Peyer's patch (tissue), 4 donors: Measurements from ENCODE around the gene FA2H. TPM values are rescaled to one million over a fixed set of nuclear protein-coding genes. Genes with fewer than 3 reads are reported as not detected.

Source experiments
- DNase-seq, 3 donors: peaks; one replicate each; pipeline ENCODE4 v3.0.0-alpha.2; 2017 to 2019
- H3K27ac ChIP-seq, 4 donors: fragments of 200-600 bp; sonication (generic); one replicate each; pipeline ENCODE4 v1.5.1; 2016 to 2019
- H3K27me3 ChIP-seq, 2 donors: fragments of 200-600 bp; sonication (generic); one replicate each; pipeline ENCODE4 v1.5.1; 2019
- H3K36me3 ChIP-seq, 3 donors: fragments of 200-600 bp; sonication (generic); one replicate each; pipeline ENCODE4 v1.5.1; 2016 to 2019
- H3K4me1 ChIP-seq, 4 donors: fragments of 200-600 bp; sonication (generic); one replicate each; pipeline ENCODE4 v1.5.1; 2016 to 2019
- H3K4me3 ChIP-seq, 4 donors: fragments of 200-600 bp; sonication (generic); 1 replicate in 3 of 4; 2 replicates in 1 of 4; pipeline ENCODE4 v1.5.1; 2016 to 2019; ENCODE audit warnings: mild to moderate bottlenecking in 1 of 4
- H3K9me3 ChIP-seq, 4 donors: fragments of 200-600 bp; sonication (generic); one replicate each; pipeline ENCODE4 v1.5.1; 2016 to 2019; ENCODE audit warnings: mild to moderate bottlenecking in 1 of 4
- CTCF ChIP-seq, 6 experiments: fragments of 450-650 bp in 4 of 6; fragments of 200-600 bp in 2 of 6; sonication (generic) in 1 of 6; IDR thresholded peaks; one replicate each; pipeline ENCODE4 v1.5.1; 2017 to 2019; ENCODE audit warnings: antibody characterized with exemption in 6 of 6, mild to moderate bottlenecking in 3 of 6, moderate library complexity in 1 of 6
- POLR2A ChIP-seq, 2 donors: fragments of 450-650 bp; IDR thresholded peaks; one replicate each; pipeline ENCODE4 v1.5.1; 2017; ENCODE audit warnings: antibody characterized with exemption in 2 of 2, mild to moderate bottlenecking in 2 of 2, moderate library complexity in 2 of 2
- total RNA-seq, 4 donors: library from RNA; depleted of rRNA; stranded (reverse); fragments of >200 nt; gene quantifications; one replicate each; pipeline ENCODE4 v1.1.0, GENCODE V29; 2016

The FA2H gene
- total RNA-seq, 4 donors from 2014 or later, result 6.6 to 36.9 (median 24.7) TPM

DNA sequence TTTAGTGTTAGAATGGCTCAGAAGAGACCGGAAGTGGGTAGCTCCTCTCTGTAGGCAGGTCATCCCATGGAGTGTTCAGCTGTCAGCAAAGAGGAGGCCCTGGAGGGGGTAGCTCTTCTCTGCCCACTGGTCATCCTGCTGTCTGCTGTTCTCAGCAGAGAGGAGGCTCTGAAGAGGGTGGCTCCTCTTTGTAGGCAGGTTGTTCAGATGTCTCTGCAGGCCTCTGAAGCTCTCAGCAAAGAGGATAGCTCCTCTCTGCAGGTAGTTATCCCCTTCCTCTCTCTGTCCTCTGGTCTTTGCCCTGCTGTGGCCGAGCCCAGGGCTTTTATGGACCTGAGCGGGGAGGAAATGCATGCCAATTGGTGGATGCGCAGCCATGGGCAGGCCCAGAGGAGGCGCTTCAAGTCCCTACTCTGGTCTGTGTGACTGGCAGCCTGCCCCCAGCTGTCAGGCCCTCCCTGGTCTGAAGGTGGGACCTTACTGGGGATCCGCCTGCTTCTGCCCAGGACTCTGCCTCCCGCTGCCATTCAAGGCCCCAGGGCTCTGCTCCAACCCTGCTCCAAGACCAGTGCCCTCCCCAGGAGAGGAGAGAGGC lies 32.5 kb upstream of the FA2H start:
- Histone ChIP-seq H3K4me3 (no peak overlapping the region), H3K27me3 (no peaks in the 10 kb centered on the region), H3K36me3 (no peaks in the 10 kb centered on the region), H3K9me3 (no peaks in the 10 kb centered on the region), H3K27ac (no peak overlapping the region), H3K4me1 (no peaks in the 10 kb centered on the region)
- TF ChIP-seq CTCF (IDR thresholded peaks at IDR 0.05) (no peak), POLR2A (IDR thresholded peaks at IDR 0.05) (no peak)
- no peak for DNase-seq

GRCh38 chr16:74800216-74800871 lies 25.7 kb upstream of the FA2H start:
- DNase-seq, result no peak
- Histone ChIP-seq H3K27ac (no peak overlapping the region), H3K36me3 (no peaks in the 10 kb centered on the region), H3K4me3 (no peak overlapping the region), H3K27me3 (no peaks in the 10 kb centered on the region), H3K4me1 (no peaks in the 10 kb centered on the region), H3K9me3 (no peaks in the 10 kb centered on the region)
- TF ChIP-seq POLR2A (IDR thresholded peaks at IDR 0.05) (no peak), CTCF (IDR thresholded peaks at IDR 0.05) (no peak)

DNA sequence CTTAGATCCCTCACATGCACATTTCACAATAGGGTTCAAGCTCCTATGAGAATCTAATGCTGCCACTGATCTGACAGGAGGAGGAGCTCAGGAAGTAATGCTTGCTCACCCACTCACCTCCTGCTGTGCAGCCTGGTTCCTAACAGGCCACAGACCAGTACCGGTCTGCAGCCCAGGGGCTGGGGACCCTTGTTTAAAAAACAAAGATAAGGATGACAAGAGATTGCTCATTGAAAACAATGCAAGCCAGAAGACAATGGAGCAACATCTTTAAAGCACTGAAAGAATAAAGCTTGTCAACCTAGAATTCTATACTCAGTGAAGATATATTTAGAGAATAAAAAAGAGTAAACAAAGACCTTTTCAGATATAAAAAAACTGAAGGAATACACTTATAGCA lies 22.8 kb upstream of the FA2H start:
- H3K9me3 ChIP-seq, result no peaks in the 10 kb centered on the region
- H3K27ac ChIP-seq, result no peak overlapping the region
- no peaks in the 10 kb centered on the region for H3K4me1 ChIP-seq
- H3K27me3 ChIP-seq, result no peaks in the 10 kb centered on the region
- DNase-seq, result no peak
- TF ChIP-seq CTCF (IDR thresholded peaks at IDR 0.05) (no peak), POLR2A (IDR thresholded peaks at IDR 0.05) (no peak)
- no peak overlapping the region for H3K4me3 ChIP-seq
- no peaks in the 10 kb centered on the region for H3K36me3 ChIP-seq

DNA sequence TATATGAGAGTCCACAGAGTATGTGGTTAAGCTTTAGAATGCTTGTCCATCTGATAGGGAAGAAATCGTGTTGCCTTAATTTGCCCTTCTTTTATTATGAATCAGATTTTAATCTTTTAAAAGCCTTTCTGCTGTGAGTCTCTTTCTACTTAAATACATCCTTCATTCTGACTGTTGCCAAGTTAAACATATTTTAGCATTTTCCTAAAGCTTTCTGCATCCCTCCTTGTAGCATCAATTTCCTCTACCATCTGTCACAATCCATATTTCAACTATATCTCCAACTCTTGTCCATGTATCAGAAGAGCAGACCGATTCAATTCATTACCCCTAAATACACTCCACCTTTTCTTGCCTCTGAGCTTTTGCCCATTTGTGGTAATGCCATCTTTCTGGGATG lies 20.5 kb upstream of the FA2H start:
- no peak overlapping the region for H3K27ac ChIP-seq
- H3K27me3 ChIP-seq, result no peaks in the 10 kb centered on the region
- no peaks in the 10 kb centered on the region for H3K36me3 ChIP-seq
- H3K4me1 ChIP-seq, result no peaks in the 10 kb centered on the region
- no peak for TF ChIP-seq POLR2A (IDR thresholded peaks at IDR 0.05)
- no peak for TF ChIP-seq CTCF (IDR thresholded peaks at IDR 0.05)
- H3K9me3 ChIP-seq, result no peaks in the 10 kb centered on the region
- DNase-seq, result no peak
- no peak overlapping the region for H3K4me3 ChIP-seq

GRCh38 chr16:74794668-74795067 lies 20.0 kb upstream of the FA2H start:
- H3K27ac ChIP-seq, result no peak overlapping the region
- no peaks in the 10 kb centered on the region for H3K36me3 ChIP-seq
- no peak overlapping the region for H3K4me3 ChIP-seq

More at GRCh38 chr16:74794668-74795067, 20.0 kb upstream of the FA2H start:
- no peaks in the 10 kb centered on the region for H3K9me3 ChIP-seq
- no peaks in the 10 kb centered on the region for H3K4me1 ChIP-seq
- DNase-seq, result no peak
- no peak for TF ChIP-seq POLR2A (IDR thresholded peaks at IDR 0.05)
- TF ChIP-seq CTCF (IDR thresholded peaks at IDR 0.05), result no peak
- no peaks in the 10 kb centered on the region for H3K27me3 ChIP-seq
